OCI-LY3 (cell line): ENCODE results near the gene PGAP2.

Experiments
- CTCF ChIP-seq: fragments of 200-600, 300-600 bp; sonication (generic); IDR thresholded peaks from 2 replicates; pipeline ENCODE4 v1.5.1; 2014; ENCODE audit warnings: antibody characterized with exemption, low read length, low read depth
- EZH2phosphoT487 ChIP-seq: fragments of 200-600 bp; shearing (Covaris generic); IDR thresholded peaks from 2 replicates; pipeline ENCODE4 v1.6.1; 2018; ENCODE audit warnings: antibody characterized with exemption, mixed run types, low read depth

- peak; percentile 64 for TF ChIP-seq CTCF
- TF ChIP-seq EZH2phosphoT487, result no peak
Measured at GRCh38 chr11:3808861-3809623, 682 bp downstream of the PGAP2 start.
